ENCODE measurements around the gene PLTP.

Gene PLTP

GRCh38 chr20:45867819-45868176 lies 44.2 kb downstream of the PLTP start:
- no peak for DNase-seq

DNA sequence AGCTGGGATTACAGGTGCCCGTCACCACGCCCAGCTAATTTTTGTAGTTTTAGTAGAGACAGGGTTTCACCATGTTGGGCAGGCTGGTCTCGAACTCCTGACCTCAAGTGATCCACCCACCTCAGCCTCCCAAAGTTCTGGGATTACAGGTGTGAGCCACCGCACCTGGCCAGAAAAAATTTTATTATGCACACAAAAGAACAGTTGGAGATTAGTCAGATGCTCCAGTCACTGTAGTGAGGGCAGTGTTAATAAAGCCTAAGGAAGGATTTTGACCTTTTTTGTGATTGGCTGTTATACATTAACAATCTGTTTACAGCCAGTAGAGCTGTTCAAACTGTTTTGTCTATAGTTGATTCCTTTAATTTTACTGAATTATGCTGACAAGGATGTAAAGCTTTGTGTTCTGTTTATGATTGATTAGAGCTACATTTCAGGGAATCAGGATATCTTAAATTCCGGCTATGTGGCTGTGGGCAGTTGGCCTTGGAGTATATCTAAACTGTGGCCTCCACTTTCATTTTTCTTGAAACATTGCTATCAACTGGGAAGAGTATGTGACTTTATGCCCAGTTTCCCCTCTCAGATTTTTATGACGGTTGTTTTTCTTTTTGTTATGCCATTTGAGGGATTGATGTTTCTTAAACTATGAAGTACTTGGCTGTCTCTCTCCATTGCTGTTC lies 44.7 kb downstream of the PLTP start:
- no peak for DNase-seq

GRCh38 chr20:45866454-45866853 lies 45.5 kb downstream of the PLTP start:
- no peak for DNase-seq

DNA sequence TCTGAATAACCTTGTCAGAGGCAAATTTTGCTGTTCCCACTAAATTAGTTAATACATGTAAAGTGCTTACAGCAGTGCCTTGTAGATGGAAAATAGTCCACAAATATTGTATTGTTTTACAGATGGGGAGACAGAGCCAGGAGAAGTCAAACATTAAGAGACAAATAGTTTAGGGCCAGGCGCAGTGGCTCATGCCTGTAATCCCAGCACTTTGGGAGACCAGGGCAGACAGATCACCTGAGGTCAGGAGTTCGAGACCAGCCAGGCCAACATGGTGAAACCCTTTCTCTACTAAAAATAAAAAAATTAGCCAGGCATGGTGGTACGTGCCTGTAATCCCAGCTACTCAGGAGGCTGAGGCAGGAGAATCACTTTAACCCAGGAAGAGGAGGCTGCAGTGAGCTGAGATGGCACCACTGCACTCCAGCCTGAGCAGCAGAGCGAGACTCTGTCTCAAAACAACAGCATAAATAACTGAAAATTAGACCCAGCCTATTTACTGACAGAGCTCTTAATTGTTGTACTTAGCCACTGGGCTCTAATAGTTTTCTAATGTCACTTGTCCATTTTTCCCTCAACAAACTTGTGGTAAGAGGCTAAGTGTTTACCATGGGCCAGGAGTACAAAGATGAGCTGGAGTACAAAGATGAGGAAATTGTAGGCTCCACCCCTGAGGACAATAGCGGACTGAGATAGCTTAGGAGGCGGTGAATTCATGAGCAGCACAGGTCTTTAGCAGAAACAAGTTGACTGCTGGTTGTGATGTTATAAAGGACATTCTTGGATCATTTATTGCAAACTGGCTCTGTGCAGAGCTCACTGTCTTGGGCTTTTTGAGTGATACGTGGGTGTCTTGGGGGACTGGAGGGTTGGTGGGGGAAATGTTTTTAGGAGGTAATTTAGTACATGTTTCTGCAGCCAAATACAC lies 48.1 kb downstream of the PLTP start:
- no peak for DNase-seq

GRCh38 chr20:45861221-45862075 lies 50.5 kb downstream of the PLTP start:
- no peak for DNase-seq

DNA sequence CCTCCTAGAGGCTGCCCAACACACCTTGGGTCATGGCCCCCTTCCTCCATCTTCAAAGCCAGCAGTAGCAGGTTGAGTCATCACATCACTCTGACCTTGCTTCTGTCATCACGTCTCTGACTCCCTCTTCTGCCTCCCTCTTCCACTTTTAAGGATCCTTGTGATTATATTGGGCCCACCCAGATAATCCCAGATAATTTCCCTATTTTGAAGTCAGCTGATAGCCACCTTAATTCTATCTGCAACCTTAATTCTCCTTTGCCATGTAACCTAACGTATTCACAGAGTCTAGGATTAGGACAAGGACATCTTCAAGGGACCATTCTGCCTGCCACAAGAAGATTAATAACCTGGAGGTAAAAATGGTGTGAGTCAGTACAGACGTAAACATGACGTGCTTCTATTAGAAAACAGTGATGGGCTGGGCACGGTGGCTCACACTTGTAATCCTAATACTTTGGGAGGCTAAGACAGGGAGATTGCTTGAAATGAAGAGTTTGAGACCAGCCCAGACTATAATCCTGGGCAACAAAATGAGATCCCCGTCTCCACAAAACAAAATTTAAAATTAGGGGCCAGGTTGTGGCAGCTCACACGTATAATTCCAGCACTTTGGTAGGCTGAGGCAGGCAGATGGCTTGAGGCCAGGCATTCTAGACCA lies 51.3 kb downstream of the PLTP start:
- peak; percentile 74 for DNase-seq

GRCh38 chr20:45859916-45860315 lies 52.0 kb downstream of the PLTP start:
- no peak for DNase-seq

GRCh38 chr20:45857882-45858216 lies 54.1 kb downstream of the PLTP start:
- DNase-seq: no peak

GRCh38 chr20:45857114-45857881 lies 54.7 kb downstream of the PLTP start, which contains the start of the genes ACOT8 and ZSWIM3:
Gene ACOT8 (minus strand): TSS chr20:45857392. CDS start chr20:45857315, 77 bp downstream.
Gene ZSWIM3 (plus strand): TSS chr20:45857614. CDS start chr20:45857826, 212 bp downstream.
- peak; percentile 97 for DNase-seq

GRCh38 chr20:45853484-45853883 lies 58.5 kb downstream of the PLTP start:
- DNase-seq: no peak

DNA sequence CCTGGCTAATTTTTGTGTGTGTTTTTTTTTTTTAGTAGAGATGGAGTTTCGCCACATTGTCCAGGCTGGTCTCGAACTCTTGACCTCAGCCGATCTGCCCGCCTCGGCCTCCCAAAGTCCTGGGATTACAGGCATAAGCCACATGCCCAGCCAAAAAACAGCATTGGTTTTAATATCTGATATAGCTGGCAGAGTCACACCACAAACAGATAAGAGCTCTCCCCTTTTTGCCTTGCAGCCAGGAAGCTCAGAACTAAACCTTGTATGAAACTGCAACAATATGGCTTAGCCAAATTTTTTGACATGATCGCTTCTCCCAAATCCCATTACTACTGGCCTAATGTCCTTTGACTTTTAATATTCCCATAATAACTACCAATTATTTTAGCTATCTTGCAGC lies 59.6 kb downstream of the PLTP start:
- no peak for DNase-seq

GRCh38 chr20:45851501-45851900 lies 60.5 kb downstream of the PLTP start:
- DNase-seq: no peak

GRCh38 chr20:45850926-45851325 lies 61.0 kb downstream of the PLTP start:
- DNase-seq: no peak

- DNase-seq: no peak
Observed at GRCh38 chr20:45850238-45850637, 61.7 kb downstream of the PLTP start.

DNA sequence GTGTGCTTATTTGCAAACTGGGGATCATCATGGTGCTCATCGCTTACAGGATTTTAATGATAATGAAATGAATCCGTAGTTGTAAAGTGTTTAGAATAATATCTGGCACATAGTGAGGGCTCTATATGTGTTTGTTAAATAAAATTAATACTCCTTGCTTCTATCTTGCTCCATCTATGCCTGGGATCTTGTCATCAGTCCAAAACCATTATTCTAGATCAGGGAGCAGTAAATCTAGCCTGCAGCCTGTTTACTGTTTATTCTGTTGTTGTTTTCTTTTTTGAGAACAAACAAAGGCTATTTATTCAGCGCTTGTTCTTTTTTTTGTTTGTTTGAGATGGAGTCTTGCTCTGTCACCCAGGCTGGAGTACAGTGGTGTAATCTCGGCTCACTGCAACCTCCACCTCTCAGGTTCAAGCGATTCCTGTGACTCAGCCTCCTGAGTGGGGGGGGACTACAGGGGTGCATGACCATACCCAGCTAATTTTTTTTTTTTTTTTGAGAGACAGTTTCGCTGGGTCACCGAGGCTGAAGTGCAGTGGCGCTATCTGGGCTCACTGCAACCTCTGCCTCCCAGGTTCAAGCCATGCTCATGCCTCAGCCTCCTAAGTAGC lies 62.9 kb downstream of the PLTP start:
- DNase-seq: no peak
